ENCODE data around the gene SUPT3H. TPM values are rescaled to one million over a fixed set of nuclear protein-coding genes. Genes with fewer than 3 reads are reported as not detected.

The SUPT3H gene
- total RNA-seq, 1 experiment from 2014 or later, result 3.6 TPM

DNA sequence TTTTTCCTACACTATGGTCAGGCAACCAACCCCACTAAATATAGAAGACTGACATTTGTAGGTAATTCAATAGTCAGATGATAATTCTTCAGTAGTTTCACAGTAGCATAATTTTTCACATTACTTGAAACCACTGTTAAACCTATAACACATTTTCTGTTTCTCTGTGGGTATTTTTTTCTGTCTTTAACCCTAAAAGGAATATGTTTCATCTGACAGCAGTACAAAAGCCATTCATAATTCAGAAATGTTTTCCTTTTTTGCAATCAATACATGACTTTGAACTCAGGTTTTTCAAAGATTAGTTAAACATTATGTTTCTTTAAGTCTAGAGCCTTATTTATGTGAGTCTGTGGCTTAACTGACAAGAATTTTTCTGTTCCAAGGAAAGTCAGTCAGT is 178.2 kb downstream of the SUPT3H start:
- no peak overlapping the region for H3K4me3 ChIP-seq (ENCODE audit: low read length)
- H2AFZ ChIP-seq (ENCODE audit: low read length), result no peak overlapping the region
- ChIA-PET POLR2A (ENCODE audit: unreplicated experiment) (no interaction called here), CTCF (no interaction called here)
- H3K9ac ChIP-seq (ENCODE audit: low read length), result no peak overlapping the region
- ATAC-seq (no peak), DNase-seq (no peak)
- no TSS peak for BruUV-seq (replicated peaks)
- H3K4me2 ChIP-seq (ENCODE audit: low read length), result no peak overlapping the region
- intact Hi-C loops (cut with micrococcal nuclease), result no loop called here
- no peaks in the 10 kb centered on the region for H3F3A ChIP-seq (ENCODE audit: low read length, unreplicated experiment)
- H3K4me1 ChIP-seq (ENCODE audit: insufficient read depth, low read length), result no peaks in the 10 kb centered on the region
- no peaks in the 10 kb centered on the region for H3K9me3 ChIP-seq (ENCODE audit: low read length)
- H3K9me2 ChIP-seq (replicated peaks; ENCODE audit: low read length), result no peaks in the 10 kb centered on the region
- no peaks in the 10 kb centered on the region for H3K27me3 ChIP-seq (ENCODE audit: low read length)
- no peaks in the 10 kb centered on the region for H3K79me2 ChIP-seq (ENCODE audit: low read length)
- H3K36me3 ChIP-seq (ENCODE audit: low read depth, low read length), result no peaks in the 10 kb centered on the region
- TF ChIP-seq, protein P1, sequence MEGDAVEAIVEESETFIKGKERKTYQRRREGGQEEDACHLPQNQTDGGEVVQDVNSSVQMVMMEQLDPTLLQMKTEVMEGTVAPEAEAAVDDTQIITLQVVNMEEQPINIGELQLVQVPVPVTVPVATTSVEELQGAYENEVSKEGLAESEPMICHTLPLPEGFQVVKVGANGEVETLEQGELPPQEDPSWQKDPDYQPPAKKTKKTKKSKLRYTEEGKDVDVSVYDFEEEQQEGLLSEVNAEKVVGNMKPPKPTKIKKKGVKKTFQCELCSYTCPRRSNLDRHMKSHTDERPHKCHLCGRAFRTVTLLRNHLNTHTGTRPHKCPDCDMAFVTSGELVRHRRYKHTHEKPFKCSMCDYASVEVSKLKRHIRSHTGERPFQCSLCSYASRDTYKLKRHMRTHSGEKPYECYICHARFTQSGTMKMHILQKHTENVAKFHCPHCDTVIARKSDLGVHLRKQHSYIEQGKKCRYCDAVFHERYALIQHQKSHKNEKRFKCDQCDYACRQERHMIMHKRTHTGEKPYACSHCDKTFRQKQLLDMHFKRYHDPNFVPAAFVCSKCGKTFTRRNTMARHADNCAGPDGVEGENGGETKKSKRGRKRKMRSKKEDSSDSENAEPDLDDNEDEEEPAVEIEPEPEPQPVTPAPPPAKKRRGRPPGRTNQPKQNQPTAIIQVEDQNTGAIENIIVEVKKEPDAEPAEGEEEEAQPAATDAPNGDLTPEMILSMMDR (conservative IDR thresholded peaks at IDR 0.05; ENCODE audit: low read depth, low read length), result no peak
- TF ChIP-seq EZH2 (IDR thresholded peaks at IDR 0.05; ENCODE audit: low read length, unreplicated experiment) (no peak), EZH2phosphoT487 (IDR thresholded peaks at IDR 0.05; ENCODE audit: borderline replicate concordance, low read length) (no peak)
- peaks cover 3% of the 10 kb centered on the region; the same call in 1 of the 2 replicates for H4K20me1 ChIP-seq (ENCODE audit: low read length)
- H3K27ac ChIP-seq (ENCODE audit: low read length), result no peak overlapping the region

DNA sequence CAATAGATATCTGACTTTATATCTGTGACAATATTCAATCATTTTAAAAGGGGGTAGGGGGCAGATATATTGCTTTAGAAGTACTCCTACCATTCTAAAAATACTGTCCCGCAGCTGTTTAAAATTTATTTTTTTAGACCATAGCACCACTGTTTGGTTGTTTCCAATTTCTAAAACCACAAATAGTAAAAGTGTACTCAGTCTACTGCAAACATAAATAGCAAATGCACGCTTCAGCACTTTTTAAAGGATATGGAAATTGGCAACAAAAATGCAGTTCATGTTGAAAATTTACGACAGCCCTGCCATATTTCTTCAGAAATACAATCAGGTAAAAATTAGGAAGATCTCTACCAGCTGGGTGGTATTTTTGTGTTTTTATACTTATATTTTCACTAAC is 181.6 kb downstream of the SUPT3H start:
- Histone ChIP-seq H3K27me3 (ENCODE audit: low read length) (no peaks in the 10 kb centered on the region), H3K4me3 (ENCODE audit: low read length) (no peak overlapping the region), H3K27ac (ENCODE audit: low read length) (no peak overlapping the region), H3K4me2 (ENCODE audit: low read length) (no peak overlapping the region), H3K9ac (ENCODE audit: low read length) (no peak overlapping the region), H3K9me2 (replicated peaks; ENCODE audit: low read length) (no peaks in the 10 kb centered on the region), H4K20me1 (ENCODE audit: low read length) (peaks cover 3% of the 10 kb centered on the region; the same call in 1 of the 2 replicates), H3K79me2 (ENCODE audit: low read length) (no peaks in the 10 kb centered on the region), H3F3A (ENCODE audit: low read length, unreplicated experiment) (no peaks in the 10 kb centered on the region), H3K4me1 (ENCODE audit: insufficient read depth, low read length) (no peaks in the 10 kb centered on the region), H3K36me3 (ENCODE audit: low read depth, low read length) (no peaks in the 10 kb centered on the region), H3K9me3 (ENCODE audit: low read length) (no peaks in the 10 kb centered on the region), H2AFZ (ENCODE audit: low read length) (no peak overlapping the region)
- no peak for DNase-seq
- ChIA-PET CTCF (no interaction called here), POLR2A (ENCODE audit: unreplicated experiment) (no interaction called here)
- ATAC-seq, result no peak
- TF ChIP-seq, protein P1 (conservative IDR thresholded peaks at IDR 0.05; ENCODE audit: low read depth, low read length), result no peak
- TF ChIP-seq EZH2phosphoT487 (IDR thresholded peaks at IDR 0.05; ENCODE audit: borderline replicate concordance, low read length) (no peak), EZH2 (IDR thresholded peaks at IDR 0.05; ENCODE audit: low read length, unreplicated experiment) (no peak)
- intact Hi-C loops (cut with micrococcal nuclease), result no loop called here
- BruUV-seq (replicated peaks), result no TSS peak

DNA sequence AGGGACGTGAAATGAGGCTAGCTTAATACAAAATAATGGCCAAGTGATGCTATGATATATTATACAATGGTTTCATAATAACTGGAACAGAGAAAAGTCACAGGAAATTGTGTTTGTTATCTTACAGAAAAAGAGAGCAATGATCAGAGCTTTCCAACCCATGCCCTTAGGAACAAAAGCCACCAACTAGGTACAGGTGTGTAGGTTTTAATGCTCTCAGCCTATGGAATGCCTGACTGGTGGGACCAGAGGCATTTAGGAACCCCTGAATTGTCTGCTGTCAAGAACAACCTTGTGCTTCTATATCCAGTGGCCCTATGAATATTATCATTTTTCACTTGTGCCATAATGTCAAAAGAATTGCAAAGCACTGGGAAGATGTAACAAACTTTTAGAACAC is 182.6 kb downstream of the SUPT3H start:
- Histone ChIP-seq H3K9me2 (replicated peaks; ENCODE audit: low read length) (no peaks in the 10 kb centered on the region), H3K27ac (ENCODE audit: low read length) (no peak overlapping the region), H4K20me1 (ENCODE audit: low read length) (no peaks in the 10 kb centered on the region), H3K36me3 (ENCODE audit: low read depth, low read length) (no peaks in the 10 kb centered on the region), H3K4me3 (ENCODE audit: low read length) (no peak overlapping the region), H3K9me3 (ENCODE audit: low read length) (no peaks in the 10 kb centered on the region), H3K4me2 (ENCODE audit: low read length) (no peak overlapping the region), H3K27me3 (ENCODE audit: low read length) (no peaks in the 10 kb centered on the region), H2AFZ (ENCODE audit: low read length) (no peak overlapping the region), H3K9ac (ENCODE audit: low read length) (no peak overlapping the region), H3K4me1 (ENCODE audit: insufficient read depth, low read length) (no peaks in the 10 kb centered on the region), H3F3A (ENCODE audit: low read length, unreplicated experiment) (no peaks in the 10 kb centered on the region), H3K79me2 (ENCODE audit: low read length) (no peaks in the 10 kb centered on the region)
- no peak for TF ChIP-seq EZH2 (IDR thresholded peaks at IDR 0.05; ENCODE audit: low read length, unreplicated experiment)
- TF ChIP-seq, protein P1 (conservative IDR thresholded peaks at IDR 0.05; ENCODE audit: low read depth, low read length), result no peak
- TF ChIP-seq EZH2phosphoT487 (IDR thresholded peaks at IDR 0.05; ENCODE audit: borderline replicate concordance, low read length), result no peak
- ChIA-PET POLR2A (ENCODE audit: unreplicated experiment) (no interaction called here), CTCF (no interaction called here)
- intact Hi-C loops (cut with micrococcal nuclease), result no loop called here
- no TSS peak for BruUV-seq (replicated peaks)
- no peak for DNase-seq
- ATAC-seq, result no peak

Measured in PC-3 (cell line).